Measurements from ENCODE around the gene ADH7.
A peak's percentile ranks its signal among the peaks of the same experiment; 100 is the strongest.
"Not testable (repeated sequence)": the region's sequence is repeated elsewhere in the genome, so short reads cannot be mapped to it uniquely, and the experiment has no call there.

The ADH7 gene

DNA sequence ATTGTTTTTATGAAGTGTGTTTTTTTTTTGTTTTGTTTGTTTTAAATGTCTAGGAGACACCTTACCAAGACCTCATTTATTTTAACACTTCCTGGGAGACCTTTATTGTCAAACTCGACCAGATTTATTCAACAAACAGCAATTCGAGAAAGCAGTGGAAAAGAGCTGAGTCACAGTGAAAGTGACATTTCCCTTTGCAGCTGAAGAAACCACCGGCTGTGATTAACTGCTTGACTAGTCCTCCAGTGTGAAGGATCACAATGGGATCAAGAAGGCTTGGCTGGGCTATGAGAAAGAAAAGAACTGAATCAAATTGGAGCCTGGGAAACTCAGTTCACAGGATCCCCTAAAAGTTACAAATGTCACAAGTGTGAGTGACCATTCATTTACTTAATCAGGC, 11.9 kb upstream of the ADH7 start:
- Mint-ChIP-seq H3K4me1 (ENCODE audit: low read depth) (peaks cover 15% of the 10 kb centered on the region), H3K9me3 (peaks cover 5% of the 10 kb centered on the region), H3K4me3 (no peak overlapping the region), H3K36me3 (ENCODE audit: low read depth) (no peaks in the 10 kb centered on the region), H3K27ac (peak overlapping the region; percentile 12), H3K27me3 (peaks cover 4% of the 10 kb centered on the region)
- DNase-seq = no peak

- no peaks in the 10 kb centered on the region for H3K9me3 Mint-ChIP-seq
- H3K27me3 Mint-ChIP-seq = peaks cover 2% of the 10 kb centered on the region
- H3K4me3 Mint-ChIP-seq = no peak overlapping the region
- no peaks in the 10 kb centered on the region for H3K36me3 Mint-ChIP-seq (ENCODE audit: low read depth)
- no peak for DNase-seq
- no peaks in the 10 kb centered on the region for H3K4me1 Mint-ChIP-seq (ENCODE audit: low read depth)
- H3K27ac Mint-ChIP-seq = no peak overlapping the region
Measured at GRCh38 chr4:99438405-99438780, 3.3 kb upstream of the ADH7 start.

DNA sequence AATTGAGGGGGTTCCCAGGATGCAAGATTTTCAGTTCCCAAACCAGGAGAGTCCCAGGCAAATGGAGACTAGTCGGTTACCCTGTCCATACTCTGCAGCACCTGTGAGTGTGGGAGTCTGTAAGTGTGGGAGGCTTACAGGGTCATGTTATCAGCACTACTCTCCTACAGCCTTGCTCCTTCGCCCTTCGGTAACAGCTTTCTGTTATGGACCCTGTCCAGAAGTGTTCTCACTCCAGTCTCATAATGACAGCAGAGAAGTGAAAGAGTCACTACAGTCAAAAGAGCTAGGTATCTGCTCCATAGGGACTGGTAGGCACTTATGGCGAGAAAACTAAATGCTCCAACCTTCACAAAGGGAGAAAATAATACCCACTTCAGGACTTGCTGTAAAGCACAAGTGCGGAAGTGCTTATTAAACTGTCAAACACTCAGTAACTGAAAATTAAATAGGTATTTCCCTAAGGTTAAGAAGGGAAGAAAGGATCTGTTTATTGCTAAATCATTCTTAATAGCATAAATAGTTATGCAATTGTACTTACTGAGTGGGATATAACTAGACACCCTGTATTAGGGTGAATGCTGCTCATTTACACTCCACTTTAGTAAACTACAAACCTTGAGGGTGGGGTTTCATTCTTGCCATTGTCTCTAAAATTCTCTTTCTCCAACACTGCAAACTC, 2.7 kb upstream of the ADH7 start:
- H3K27ac Mint-ChIP-seq = no peak overlapping the region
- no peak for DNase-seq
- peaks cover 2% of the 10 kb centered on the region for H3K27me3 Mint-ChIP-seq
- no peak overlapping the region for H3K4me3 Mint-ChIP-seq
- no peaks in the 10 kb centered on the region for H3K36me3 Mint-ChIP-seq (ENCODE audit: low read depth)
- H3K4me1 Mint-ChIP-seq (ENCODE audit: low read depth) = no peaks in the 10 kb centered on the region
- H3K9me3 Mint-ChIP-seq = no peaks in the 10 kb centered on the region

GRCh38 chr4:99436976-99437722, 2.0 kb upstream of the ADH7 start:
- no peak for DNase-seq
- H3K27me3 Mint-ChIP-seq = peaks cover 2% of the 10 kb centered on the region
- no peaks in the 10 kb centered on the region for H3K36me3 Mint-ChIP-seq (ENCODE audit: low read depth)
- H3K9me3 Mint-ChIP-seq = no peaks in the 10 kb centered on the region
- H3K4me3 Mint-ChIP-seq = no peak overlapping the region
- no peak overlapping the region for H3K27ac Mint-ChIP-seq
- H3K4me1 Mint-ChIP-seq (ENCODE audit: low read depth) = no peaks in the 10 kb centered on the region

- Mint-ChIP-seq H3K9me3 (no peaks in the 10 kb centered on the region), H3K4me3 (no peak overlapping the region), H3K27ac (no peak overlapping the region), H3K4me1 (ENCODE audit: low read depth) (no peaks in the 10 kb centered on the region), H3K27me3 (peaks cover 2% of the 10 kb centered on the region), H3K36me3 (ENCODE audit: low read depth) (no peaks in the 10 kb centered on the region)
- no peak for DNase-seq
Measured at GRCh38 chr4:99436462-99436861, 1.3 kb upstream of the ADH7 start.

DNA sequence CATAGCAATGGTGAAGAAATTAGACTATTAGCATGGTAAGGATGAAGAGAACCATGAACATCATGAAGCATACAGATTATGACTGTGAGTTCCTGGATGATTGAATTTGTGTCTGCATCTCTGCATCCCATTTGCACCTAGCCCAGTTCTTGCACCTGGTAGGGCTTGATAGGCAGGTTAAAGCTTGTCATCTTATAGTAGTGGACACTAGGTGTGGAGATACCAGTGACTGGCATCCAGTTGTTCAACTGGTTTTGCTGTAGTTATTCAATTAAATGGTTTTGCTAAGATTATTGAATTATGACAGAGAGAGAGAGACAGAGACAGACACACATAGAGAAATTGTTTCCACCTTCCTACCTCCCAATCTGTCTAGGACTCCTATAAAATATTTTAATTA, 5.0 kb downstream of the ADH7 start:
- Mint-ChIP-seq H3K27ac (no peak overlapping the region), H3K36me3 (ENCODE audit: low read depth) (no peaks in the 10 kb centered on the region), H3K4me1 (ENCODE audit: low read depth) (no peaks in the 10 kb centered on the region), H3K9me3 (no peaks in the 10 kb centered on the region), H3K4me3 (no peak overlapping the region), H3K27me3 (peaks cover 8% of the 10 kb centered on the region)
- no peak for DNase-seq

- H3K27ac Mint-ChIP-seq = no peak overlapping the region
- no peak for DNase-seq
- H3K4me3 Mint-ChIP-seq = no peak overlapping the region
- H3K27me3 Mint-ChIP-seq = peaks cover 3% of the 10 kb centered on the region
- no peaks in the 10 kb centered on the region for H3K4me1 Mint-ChIP-seq (ENCODE audit: low read depth)
- H3K36me3 Mint-ChIP-seq (ENCODE audit: low read depth) = no peaks in the 10 kb centered on the region
- H3K9me3 Mint-ChIP-seq = no peaks in the 10 kb centered on the region
Measured at GRCh38 chr4:99417125-99417524, 18.0 kb downstream of the ADH7 start.

- H3K4me3 Mint-ChIP-seq; H3K27ac Mint-ChIP-seq; DNase-seq; H3K27me3 Mint-ChIP-seq; H3K9me3 Mint-ChIP-seq; H3K36me3 Mint-ChIP-seq (ENCODE audit: low read depth); H3K4me1 Mint-ChIP-seq (ENCODE audit: low read depth): not testable (repeated sequence)
Measured at GRCh38 chr4:99415762-99416161, 19.4 kb downstream of the ADH7 start.

DNA sequence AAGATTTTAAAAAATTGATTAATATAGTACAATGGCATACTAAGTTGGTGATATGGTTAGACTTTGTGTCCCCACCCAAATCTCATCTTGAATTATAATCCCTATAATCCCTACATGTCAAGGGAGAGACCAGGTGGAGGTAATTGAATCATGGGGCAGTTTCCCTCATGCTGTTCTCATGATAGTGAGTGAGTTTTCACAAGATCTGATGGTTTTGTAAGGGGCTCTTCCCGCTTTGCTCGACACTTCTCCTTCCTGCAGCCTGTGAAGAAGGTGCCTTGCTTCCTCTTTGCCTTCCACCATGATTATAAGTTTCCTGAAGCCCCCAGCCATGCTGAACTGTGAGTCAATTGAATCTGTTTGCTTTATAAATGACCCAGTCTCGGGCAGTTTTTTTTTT, 20.2 kb downstream of the ADH7 start:
- not testable (repeated sequence) for H3K4me1 Mint-ChIP-seq (ENCODE audit: low read depth); H3K4me3 Mint-ChIP-seq; H3K27me3 Mint-ChIP-seq; H3K9me3 Mint-ChIP-seq; H3K36me3 Mint-ChIP-seq (ENCODE audit: low read depth); DNase-seq; H3K27ac Mint-ChIP-seq

DNA sequence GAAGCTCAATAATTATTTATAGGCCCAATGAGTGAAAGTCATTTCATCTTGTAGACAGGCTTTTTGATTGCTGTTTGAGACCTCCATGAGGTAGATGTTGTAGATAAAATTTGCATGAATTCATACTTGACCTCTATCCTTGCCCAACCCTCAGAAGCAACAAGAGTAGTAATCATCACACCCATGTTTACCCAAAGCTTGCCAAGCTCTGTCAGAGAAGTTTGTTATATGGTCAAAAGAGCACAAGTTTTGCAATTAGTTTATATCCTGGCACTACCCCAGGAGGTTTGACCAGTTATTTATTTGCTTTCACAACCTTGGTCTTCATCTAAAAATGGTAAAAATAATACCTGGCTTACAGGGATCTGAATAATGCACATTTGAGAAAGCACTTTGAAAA, 20.7 kb downstream of the ADH7 start:
- Mint-ChIP-seq H3K36me3 (ENCODE audit: low read depth) (no peaks in the 10 kb centered on the region), H3K4me3 (no peak overlapping the region), H3K4me1 (ENCODE audit: low read depth) (no peaks in the 10 kb centered on the region), H3K27me3 (peaks cover 3% of the 10 kb centered on the region), H3K27ac (no peak overlapping the region), H3K9me3 (no peaks in the 10 kb centered on the region)
- DNase-seq = no peak

GRCh38 chr4:99413140-99413539, 22.0 kb downstream of the ADH7 start:
- Mint-ChIP-seq H3K27me3 (no peaks in the 10 kb centered on the region), H3K27ac (no peak overlapping the region), H3K9me3 (no peaks in the 10 kb centered on the region), H3K4me1 (ENCODE audit: low read depth) (no peaks in the 10 kb centered on the region), H3K4me3 (no peak overlapping the region), H3K36me3 (ENCODE audit: low read depth) (no peaks in the 10 kb centered on the region)
- DNase-seq = no peak

GRCh38 chr4:99411041-99411440, 24.1 kb downstream of the ADH7 start:
- Mint-ChIP-seq H3K27ac (no peak overlapping the region), H3K27me3 (no peaks in the 10 kb centered on the region), H3K9me3 (no peaks in the 10 kb centered on the region), H3K4me1 (ENCODE audit: low read depth) (no peaks in the 10 kb centered on the region), H3K4me3 (no peak overlapping the region), H3K36me3 (ENCODE audit: low read depth) (no peaks in the 10 kb centered on the region)
- DNase-seq = no peak

GRCh38 chr4:99410075-99410474, 25.1 kb downstream of the ADH7 start:
- no peaks in the 10 kb centered on the region for H3K36me3 Mint-ChIP-seq (ENCODE audit: low read depth)
- no peak overlapping the region for H3K27ac Mint-ChIP-seq
- peaks cover 4% of the 10 kb centered on the region for H3K4me1 Mint-ChIP-seq (ENCODE audit: low read depth)
- no peak overlapping the region for H3K4me3 Mint-ChIP-seq
- no peaks in the 10 kb centered on the region for H3K9me3 Mint-ChIP-seq
- no peak for DNase-seq
- H3K27me3 Mint-ChIP-seq = no peaks in the 10 kb centered on the region

GRCh38 chr4:99408346-99408745, 26.8 kb downstream of the ADH7 start:
- no peaks in the 10 kb centered on the region for H3K27me3 Mint-ChIP-seq
- peaks cover 21% of the 10 kb centered on the region for H3K4me1 Mint-ChIP-seq (ENCODE audit: low read depth)
- DNase-seq = no peak
- H3K27ac Mint-ChIP-seq = no peak overlapping the region
- no peaks in the 10 kb centered on the region for H3K9me3 Mint-ChIP-seq
- H3K36me3 Mint-ChIP-seq (ENCODE audit: low read depth) = no peaks in the 10 kb centered on the region
- no peak overlapping the region for H3K4me3 Mint-ChIP-seq

DNA sequence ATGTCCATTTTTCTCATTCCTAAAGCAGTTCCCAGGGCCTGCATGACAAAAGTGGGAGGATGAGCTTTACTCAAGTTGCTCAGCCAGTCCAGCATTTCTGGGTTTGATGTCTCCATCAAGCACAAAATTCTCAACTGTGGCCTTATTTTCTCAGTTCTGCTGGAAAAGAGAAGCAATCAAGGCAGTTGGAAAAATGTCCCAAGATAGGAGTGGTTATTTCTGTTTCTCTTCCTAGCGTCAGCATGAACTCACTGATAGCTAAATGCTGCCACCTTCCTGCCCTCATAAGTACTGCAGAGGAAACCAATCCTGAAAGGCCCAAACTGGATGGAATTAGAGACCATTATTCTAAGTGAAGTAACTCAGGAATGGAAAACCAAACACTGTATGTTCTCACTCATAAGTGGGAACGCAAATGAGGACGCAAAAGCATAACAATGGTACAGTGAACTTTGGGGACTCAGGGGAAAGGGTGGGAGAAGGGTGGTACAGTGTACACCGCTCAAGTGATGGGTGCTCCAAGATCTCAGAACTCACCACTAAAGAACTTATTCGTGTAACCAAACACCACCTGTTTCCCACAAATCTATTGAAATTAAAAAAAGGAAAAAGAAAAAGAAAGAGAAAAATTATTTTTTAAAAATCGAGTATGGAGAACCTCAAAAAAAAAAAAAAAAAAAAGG, 29.6 kb downstream of the ADH7 start:
- no peaks in the 10 kb centered on the region for H3K36me3 Mint-ChIP-seq (ENCODE audit: low read depth)
- peak; percentile 56 for DNase-seq
- no peak overlapping the region for H3K27ac Mint-ChIP-seq
- H3K9me3 Mint-ChIP-seq = no peaks in the 10 kb centered on the region
- no peaks in the 10 kb centered on the region for H3K27me3 Mint-ChIP-seq
- no peak overlapping the region for H3K4me3 Mint-ChIP-seq
- peaks cover 23% of the 10 kb centered on the region for H3K4me1 Mint-ChIP-seq (ENCODE audit: low read depth)
